ENCODE results near the gene NTSR2.

The NTSR2 gene

GRCh38 chr2:11656252-11656651 lies 13.7 kb downstream of the NTSR2 start:
- DNase-seq (ENCODE audit: extremely low spot score): no peak
- no peak for TF ChIP-seq CTCF (IDR thresholded peaks at IDR 0.05; ENCODE audit: control extremely low read depth, extremely low read depth, low read depth, missing control alignments)
- ChIA-PET CTCF (interaction anchor here (0.8 to 1.0 kb wide), 2 partner anchors 24 to 32 kb away, joined by 3 read pairs; no protein-coding TSS in a partner anchor), POLR2A (no interaction called here)

- DNase-seq (ENCODE audit: extremely low spot score): no peak
- TF ChIP-seq CTCF (IDR thresholded peaks at IDR 0.05; ENCODE audit: control extremely low read depth, extremely low read depth, low read depth, missing control alignments): no peak
- ChIA-PET POLR2A (no interaction called here), CTCF (interaction anchor here (0.8 kb wide), 1 partner anchor 25 kb away, joined by 3 read pairs; no protein-coding TSS in a partner anchor)
Observed at GRCh38 chr2:11655495-11655894, 14.5 kb downstream of the NTSR2 start.

- TF ChIP-seq CTCF (IDR thresholded peaks at IDR 0.05; ENCODE audit: control extremely low read depth, extremely low read depth, low read depth, missing control alignments): no peak
- no peak for DNase-seq (ENCODE audit: extremely low spot score)
- ChIA-PET CTCF (interaction anchor here (1.3 to 1.8 kb wide), 2 partner anchors 11 to 18 kb away, joined by 3 to 5 read pairs; no protein-coding TSS in a partner anchor), POLR2A (no interaction called here)
Observed at GRCh38 chr2:11652553-11652952, 17.4 kb downstream of the NTSR2 start.

GRCh38 chr2:11651856-11652548 lies 18.0 kb downstream of the NTSR2 start:
- no peak for DNase-seq (ENCODE audit: extremely low spot score)
- CTCF ChIA-PET: interaction anchor here (1.3 to 1.8 kb wide), 2 partner anchors 11 to 17 kb away, joined by 3 to 5 read pairs; no protein-coding TSS in a partner anchor
- no peak for TF ChIP-seq CTCF (IDR thresholded peaks at IDR 0.05; ENCODE audit: control extremely low read depth, extremely low read depth, low read depth, missing control alignments)
- POLR2A ChIA-PET: no interaction called here

GRCh38 chr2:11649093-11649492 lies 20.9 kb downstream of the NTSR2 start:
- no peak for DNase-seq (ENCODE audit: extremely low spot score)
- CTCF ChIA-PET: interaction anchor here (0.9 kb wide), 1 partner anchor 19 kb away, joined by 3 read pairs; no protein-coding TSS in a partner anchor
- POLR2A ChIA-PET: no interaction called here
- TF ChIP-seq CTCF (IDR thresholded peaks at IDR 0.05; ENCODE audit: control extremely low read depth, extremely low read depth, low read depth, missing control alignments): no peak

GRCh38 chr2:11647834-11648600 lies 22.0 kb downstream of the NTSR2 start:
- ChIA-PET POLR2A (no interaction called here), CTCF (interaction anchor here (0.9 to 1.2 kb wide), 2 partner anchors 18 to 40 kb away, joined by 3 read pairs; no protein-coding TSS in a partner anchor)
- no peak for DNase-seq (ENCODE audit: extremely low spot score)
- TF ChIP-seq CTCF (IDR thresholded peaks at IDR 0.05; ENCODE audit: control extremely low read depth, extremely low read depth, low read depth, missing control alignments): no peak
